CD4-positive, alpha-beta memory T cell (primary cell): ENCODE data around the gene DEXI. TPM values are rescaled to one million over a fixed set of nuclear protein-coding genes. Genes with fewer than 3 reads are reported as not detected.

Experiments used
- CTCF ChIA-PET: fragments of 350-600 bp; sonication (Branson Sonifier 250); formaldehyde crosslinking; loops from one replicate; lab custom pipeline; 2021; ENCODE audit warnings: inconsistent platforms; ENCODE audit not compliant: partially characterized antibody; lab: Charles Lee
- POLR2A ChIA-PET: fragments of 350-600 bp; sonication (Branson Sonifier 250); formaldehyde crosslinking; loops from one replicate; lab custom pipeline; 2021; ENCODE audit not compliant: partially characterized antibody; lab: Charles Lee
- DNase-seq, 5 donors: peaks; one replicate each; pipeline versions ENCODE4 v3.0.0 to v3.0.0-alpha.2; 2020 to 2022; ENCODE audit warnings: mixed read lengths in 1 of 5
- H3K27ac ChIP-seq: one replicate; pipeline ENCODE4 v1.7.0; 2013; ENCODE audit warnings: low read depth, low read length
- H3K27me3 ChIP-seq: 2 replicates; pipeline ENCODE4 v1.7.0; 2013; ENCODE audit warnings: mild to moderate bottlenecking, low read length, moderate library complexity; ENCODE audit not compliant: insufficient read depth
- H3K36me3 ChIP-seq: 2 replicates; pipeline ENCODE4 v1.7.0; 2013; ENCODE audit warnings: mild to moderate bottlenecking, low read length, moderate library complexity; ENCODE audit not compliant: insufficient read depth
- H3K4me1 ChIP-seq: 2 replicates; pipeline ENCODE4 v1.7.0; 2013; ENCODE audit warnings: mild to moderate bottlenecking, low read length, moderate library complexity; ENCODE audit not compliant: insufficient read depth
- H3K4me3 ChIP-seq, 2 donors: one replicate each; pipeline ENCODE4 v1.7.0; 2013; ENCODE audit warnings: low read length in 2 of 2, mild to moderate bottlenecking in 1 of 2
- H3K9me3 ChIP-seq, 2 donors: one replicate each; pipeline ENCODE4 v1.7.0; 2013; ENCODE audit warnings: low read length in 2 of 2, control low read depth in 1 of 2; ENCODE audit not compliant: control insufficient read depth in 1 of 2
- H3K27ac Mint-ChIP-seq, 7 donors: one replicate each; pipeline ENCODE4 v1.8.0; 2020 to 2021; ENCODE audit warnings: mixed read lengths in 7 of 7, mild to moderate bottlenecking in 6 of 7, inconsistent platforms in 3 of 7, moderate library complexity in 3 of 7
- H3K27me3 Mint-ChIP-seq, 2 donors: one replicate each; pipeline ENCODE4 v1.8.0; 2020 to 2021; ENCODE audit warnings: mixed read lengths in 2 of 2
- H3K36me3 Mint-ChIP-seq, 2 donors: one replicate each; pipeline ENCODE4 v1.8.0; 2020 to 2021; ENCODE audit warnings: mixed read lengths in 2 of 2, inconsistent platforms in 1 of 2, mild to moderate bottlenecking in 1 of 2
- H3K4me1 Mint-ChIP-seq, 4 donors: one replicate each; pipeline ENCODE4 v1.8.0; 2020 to 2021; ENCODE audit warnings: mixed read lengths in 4 of 4, mild to moderate bottlenecking in 1 of 4
- H3K4me3 Mint-ChIP-seq, 8 donors: one replicate each; pipeline ENCODE4 v1.8.0; 2020 to 2021; ENCODE audit warnings: mixed read lengths in 8 of 8, mild to moderate bottlenecking in 7 of 8, moderate library complexity in 6 of 8, inconsistent platforms in 3 of 8
- H3K9me3 Mint-ChIP-seq, 8 donors: one replicate each; pipeline ENCODE4 v1.8.0; 2020 to 2021; ENCODE audit warnings: mixed read lengths in 8 of 8, mild to moderate bottlenecking in 5 of 8, inconsistent platforms in 3 of 8, moderate library complexity in 1 of 8
- intact Hi-C: fragments of 100-400 bp; cut with micrococcal nuclease; formaldehyde crosslinking; loops from one replicate; pipeline ENCODE4 v1.15.1; 2023
- polyA plus RNA-seq, 2 donors: library from polyadenylated mRNA; unstranded; fragments of 300-500 nt; fragmentation: Illumina TruSeq; gene quantifications; one replicate each; pipeline ENCODE4 v1.2.3, GENCODE V29; 2021
- total RNA-seq, 2 experiments: library from RNA; stranded (reverse); gene quantifications; one replicate each; pipeline ENCODE4 v1.2.3, GENCODE V29; 2021

Gene DEXI
- total and polyA plus RNA-seq, 4 experiments from 2014 or later, result 37.9 to 66.3 (median 50.7) TPM

- peaks cover 5 to 23% of the 10 kb centered on the region in 2 donors for H3K36me3 Mint-ChIP-seq
- peak overlapping the region in 5 of 8 donors; percentile 22 to 92 (median 43) for H3K4me3 Mint-ChIP-seq
- H3K36me3 ChIP-seq, result peaks cover 5% of the 10 kb centered on the region
- no peak for DNase-seq
- no peak overlapping the region for H3K27ac ChIP-seq
- H3K27me3 Mint-ChIP-seq, result no peaks in the 10 kb centered on the region
- peaks cover 72% of the 10 kb centered on the region for H3K4me1 ChIP-seq
- intact Hi-C loops, result no loop called here
- CTCF ChIA-PET, result interaction anchor here (0.9 to 1.6 kb wide), 3 partner anchors 14 to 18 kb away, joined by 3 to 6 read pairs (median 4); no protein-coding TSS in a partner anchor
- H3K4me1 Mint-ChIP-seq, result peaks cover 61 to 87% (median 74%) of the 10 kb centered on the region in 4 donors
- POLR2A ChIA-PET, result no interaction called here
- H3K9me3 ChIP-seq, result no peaks in the 10 kb centered on the region
- no peaks in the 10 kb centered on the region for H3K27me3 ChIP-seq
- H3K9me3 Mint-ChIP-seq, result no peaks in the 10 kb centered on the region
- H3K4me3 ChIP-seq, result no peak overlapping the region
- H3K27ac Mint-ChIP-seq, result peak overlapping the region in 4 of 7 donors; percentile 72 to 88 (median 76)
Measured at GRCh38 chr16:10936272-10936984, 5.8 kb downstream of the DEXI start.

- Mint-ChIP-seq H3K27me3 (no peaks in the 10 kb centered on the region), H3K27ac (peak overlapping the region in 2 of 7 donors; percentile 8 to 52)
- CTCF ChIA-PET, result interaction anchor here (1.8 kb wide), 1 partner anchor 16 kb away, joined by 3 read pairs; no protein-coding TSS in a partner anchor
Measured at GRCh38 chr16:10935226-10935915, 6.9 kb downstream of the DEXI start.

GRCh38 chr16:10934325-10935107 lies 7.8 kb downstream of the DEXI start:
- Mint-ChIP-seq H3K9me3 (no peaks in the 10 kb centered on the region), H3K27ac (peak overlapping the region in 1 of 7 donors; percentile 68), H3K4me1 (peaks cover 51 to 68% (median 58%) of the 10 kb centered on the region in 4 donors), H3K4me3 (peak overlapping the region in 1 of 8 donors; percentile 7), H3K27me3 (no peaks in the 10 kb centered on the region), H3K36me3 (peaks cover 12 to 29% of the 10 kb centered on the region in 2 donors)
- Histone ChIP-seq H3K27ac (no peak overlapping the region), H3K4me1 (peaks cover 53% of the 10 kb centered on the region), H3K27me3 (no peaks in the 10 kb centered on the region), H3K36me3 (peaks cover 5% of the 10 kb centered on the region), H3K4me3 (no peak overlapping the region), H3K9me3 (no peaks in the 10 kb centered on the region)
- intact Hi-C loops, result no loop called here
- CTCF ChIA-PET, result interaction anchor here (1.8 kb wide), 1 partner anchor 16 kb away, joined by 3 read pairs; no protein-coding TSS in a partner anchor
- no peak for DNase-seq
- POLR2A ChIA-PET, result no interaction called here

More at GRCh38 chr16:10935226-10935915, 6.9 kb downstream of the DEXI start:
- DNase-seq, result no peak
- peaks cover 5% of the 10 kb centered on the region for H3K36me3 ChIP-seq
- H3K9me3 ChIP-seq, result no peaks in the 10 kb centered on the region
- no peak overlapping the region for H3K4me3 ChIP-seq
- peaks cover 61% of the 10 kb centered on the region for H3K4me1 ChIP-seq
- intact Hi-C loops, result no loop called here
- H3K4me1 Mint-ChIP-seq, result peaks cover 56 to 76% (median 65%) of the 10 kb centered on the region in 4 donors
- no peaks in the 10 kb centered on the region for H3K9me3 Mint-ChIP-seq
- peak overlapping the region in 3 of 8 donors; percentile 7 to 41 (median 39) for H3K4me3 Mint-ChIP-seq
- peaks cover 7 to 25% of the 10 kb centered on the region in 2 donors for H3K36me3 Mint-ChIP-seq
- H3K27ac ChIP-seq, result no peak overlapping the region
- H3K27me3 ChIP-seq, result no peaks in the 10 kb centered on the region
- POLR2A ChIA-PET, result interaction anchor here (0.6 kb wide), 1 partner anchor 62 kb away, joined by 4 read pairs; no protein-coding TSS in a partner anchor

GRCh38 chr16:10933865-10934264 lies 8.4 kb downstream of the DEXI start:
- H3K36me3 Mint-ChIP-seq, result peaks cover 12 to 29% of the 10 kb centered on the region in 2 donors

GRCh38 chr16:10932959-10933710 lies 9.1 kb downstream of the DEXI start:
- H3K9me3 ChIP-seq, result no peaks in the 10 kb centered on the region
- peaks cover 39% of the 10 kb centered on the region for H3K4me1 ChIP-seq
- peak overlapping the region in 3 of 7 donors; percentile 17 to 53 (median 24) for H3K27ac Mint-ChIP-seq
- ChIA-PET POLR2A (no interaction called here), CTCF (interaction anchor here (1.0 to 1.6 kb wide), 2 partner anchors 14 to 22 kb away, joined by 4 read pairs; no protein-coding TSS in a partner anchor)
- intact Hi-C loops, result no loop called here
- H3K36me3 Mint-ChIP-seq, result peaks cover 12 to 35% of the 10 kb centered on the region in 2 donors
- no peaks in the 10 kb centered on the region for H3K27me3 Mint-ChIP-seq
- H3K27me3 ChIP-seq, result no peaks in the 10 kb centered on the region
- H3K27ac ChIP-seq, result no peak overlapping the region
- no peak overlapping the region for H3K4me3 Mint-ChIP-seq
- no peak for DNase-seq
- H3K4me3 ChIP-seq, result no peak overlapping the region
- H3K4me1 Mint-ChIP-seq, result peaks cover 37 to 54% (median 45%) of the 10 kb centered on the region in 4 donors
- H3K36me3 ChIP-seq, result peaks cover 10% of the 10 kb centered on the region
- H3K9me3 Mint-ChIP-seq, result no peaks in the 10 kb centered on the region

More at GRCh38 chr16:10933865-10934264, 8.4 kb downstream of the DEXI start:
- no peaks in the 10 kb centered on the region for H3K27me3 ChIP-seq
- no peak overlapping the region for H3K4me3 ChIP-seq
- POLR2A ChIA-PET, result no interaction called here
- intact Hi-C loops, result no loop called here
- no peak overlapping the region for H3K27ac ChIP-seq
- H3K4me1 Mint-ChIP-seq, result peaks cover 45 to 61% (median 52%) of the 10 kb centered on the region in 4 donors
- no peak overlapping the region for H3K4me3 Mint-ChIP-seq
- H3K27me3 Mint-ChIP-seq, result no peaks in the 10 kb centered on the region
- H3K9me3 ChIP-seq, result no peaks in the 10 kb centered on the region
- DNase-seq, result no peak
- H3K4me1 ChIP-seq, result peaks cover 46% of the 10 kb centered on the region
- CTCF ChIA-PET, result interaction anchor here (1.8 kb wide), 1 partner anchor 15 kb away, joined by 3 read pairs; no protein-coding TSS in a partner anchor
- peaks cover 6% of the 10 kb centered on the region for H3K36me3 ChIP-seq
- no peaks in the 10 kb centered on the region for H3K9me3 Mint-ChIP-seq
- H3K27ac Mint-ChIP-seq, result peak overlapping the region in 1 of 7 donors; percentile 68

GRCh38 chr16:10931977-10932632 lies 10.2 kb downstream of the DEXI start:
- CTCF ChIA-PET, result interaction anchor here (1.6 kb wide), 1 partner anchor 13 kb away, joined by 4 read pairs; no protein-coding TSS in a partner anchor
- no peak overlapping the region for H3K27ac Mint-ChIP-seq
- no peak overlapping the region for H3K4me3 Mint-ChIP-seq
- H3K9me3 Mint-ChIP-seq, result no peaks in the 10 kb centered on the region
- Histone ChIP-seq H3K4me1 (peaks cover 29% of the 10 kb centered on the region), H3K27ac (no peak overlapping the region), H3K4me3 (no peak overlapping the region), H3K27me3 (no peaks in the 10 kb centered on the region), H3K36me3 (peaks cover 20% of the 10 kb centered on the region), H3K9me3 (no peaks in the 10 kb centered on the region)
- intact Hi-C loops, result no loop called here
- no peaks in the 10 kb centered on the region for H3K27me3 Mint-ChIP-seq
- POLR2A ChIA-PET, result no interaction called here
- H3K4me1 Mint-ChIP-seq, result peaks cover 28 to 45% (median 36%) of the 10 kb centered on the region in 4 donors
- peaks cover 21 to 44% of the 10 kb centered on the region in 2 donors for H3K36me3 Mint-ChIP-seq
- no peak for DNase-seq
